Stimulated activated naive CD4-positive, alpha-beta T cell treated with Interleukin-2 at 50 U/mL for 16 hours (primary cell): ENCODE results near the gene TCEANC2.
"Not testable (repeated sequence)": the region's sequence is repeated elsewhere in the genome, so short reads cannot be mapped to it uniquely, and the experiment has no call there.

Source experiments
- DNase-seq: peaks from one replicate; lab custom pipeline; 2025; lab: John Stamatoyannopoulos, UW

TCEANC2 gene

GRCh38 chr1:54052934-54053744 lies at the start of gene TCEANC2, which contains the start of gene TMEM59:
Gene TCEANC2 (plus strand): TSS chr1:54053608. CDS start chr1:54054423, 815 bp downstream.
Gene TMEM59 (minus strand): TSS chr1:54053204. CDS start chr1:54053188, 16 bp downstream.
- peak; percentile 99 for DNase-seq

GRCh38 chr1:54003750-54004480 lies 49.5 kb upstream of the TCEANC2 start:
- not testable (repeated sequence) for DNase-seq

- DNase-seq = no peak
Observed at GRCh38 chr1:54004481-54005049, 48.8 kb upstream of the TCEANC2 start.

- no peak for DNase-seq
Observed at GRCh38 chr1:54006508-54006907, 46.9 kb upstream of the TCEANC2 start.

- DNase-seq = no peak
Observed at GRCh38 chr1:54007613-54008012, 45.8 kb upstream of the TCEANC2 start.

- DNase-seq = no peak
Observed at GRCh38 chr1:54008876-54009275, 44.5 kb upstream of the TCEANC2 start.

- no peak for DNase-seq
Observed at GRCh38 chr1:54009406-54009805, 44.0 kb upstream of the TCEANC2 start.

- no peak for DNase-seq
Observed at GRCh38 chr1:54010415-54011117, 42.8 kb upstream of the TCEANC2 start.

- no peak for DNase-seq
Observed at GRCh38 chr1:54011316-54012007, 41.9 kb upstream of the TCEANC2 start.

GRCh38 chr1:54012008-54012325 lies 41.4 kb upstream of the TCEANC2 start:
- DNase-seq = no peak

GRCh38 chr1:54012863-54013262 lies 40.5 kb upstream of the TCEANC2 start:
- no peak for DNase-seq

GRCh38 chr1:54013393-54014008 lies 39.9 kb upstream of the TCEANC2 start:
- no peak for DNase-seq

GRCh38 chr1:54014009-54014629 lies 39.3 kb upstream of the TCEANC2 start:
- no peak for DNase-seq

GRCh38 chr1:54016343-54017282 lies 36.8 kb upstream of the TCEANC2 start:
- DNase-seq = no peak

GRCh38 chr1:54017979-54018378 lies 35.4 kb upstream of the TCEANC2 start, which contains the start of gene LDLRAD1:
Gene LDLRAD1 (minus strand): TSS chr1:54018186. CDS start chr1:54018112, 74 bp downstream.
- DNase-seq = no peak

- DNase-seq = no peak
Observed at GRCh38 chr1:54018635-54019034, 34.8 kb upstream of the TCEANC2 start.

GRCh38 chr1:54019562-54020176 lies 33.7 kb upstream of the TCEANC2 start:
- not testable (repeated sequence) for DNase-seq

GRCh38 chr1:54024358-54024757 lies 29.1 kb upstream of the TCEANC2 start:
- no peak for DNase-seq

GRCh38 chr1:54024811-54025210 lies 28.6 kb upstream of the TCEANC2 start:
- DNase-seq = not testable (repeated sequence)
